WTC11 (cell line): ENCODE data around the gene RIPOR3. TPM values are rescaled to one million over a fixed set of nuclear protein-coding genes. Genes with fewer than 3 reads are reported as not detected.

Source experiments
- ATAC-seq: fragments of 200-7000 bp; cut with Tn5 transposase; 2 replicates; pipeline ENCODE4 v1.10.0; 2021; ENCODE audit warnings: mild to moderate bottlenecking, moderate library complexity
- CTCF ChIA-PET: fragments of 300-600 bp; sonication (Branson Sonifier 250); formaldehyde crosslinking; loops from one replicate; lab custom pipeline; 2021; ENCODE audit warnings: antibody characterized with exemption; lab: Charles Lee
- POLR2A ChIA-PET: fragments of 350-600 bp; sonication (Branson Sonifier 250); formaldehyde crosslinking; loops from one replicate; lab custom pipeline; 2021; ENCODE audit warnings: antibody characterized with exemption; lab: Charles Lee
- DNase-seq: peaks from one replicate; pipeline ENCODE4 v3.0.0; 2021; ENCODE audit warnings: low spot score
- H3K27ac Mint-ChIP-seq: 2 replicates; pipeline ENCODE4 v1.8.0; 2021; ENCODE audit warnings: mixed read lengths
- H3K27me3 Mint-ChIP-seq: 2 replicates; pipeline ENCODE4 v1.8.0; 2021; ENCODE audit warnings: low read depth, mild to moderate bottlenecking, moderate library complexity, mixed read lengths
- H3K36me3 Mint-ChIP-seq: 2 replicates; pipeline ENCODE4 v1.8.0; 2021; ENCODE audit warnings: mixed read lengths
- H3K4me1 Mint-ChIP-seq: 2 replicates; pipeline ENCODE4 v1.8.0; 2022; ENCODE audit warnings: mixed read lengths
- H3K4me3 Mint-ChIP-seq: 2 replicates; pipeline ENCODE4 v1.8.0; 2021; ENCODE audit warnings: mild to moderate bottlenecking, moderate library complexity, mixed read lengths
- H3K9me3 Mint-ChIP-seq: 2 replicates; pipeline ENCODE4 v1.8.0; 2021; ENCODE audit warnings: mixed read lengths
- E2F5 ChIP-seq: sonication (generic); formaldehyde crosslinking; IDR thresholded peaks from 2 replicates; pipeline ENCODE4 v1.8.1; 2022; ENCODE audit warnings: mild to moderate bottlenecking, moderate library complexity, missing genetic modification reagents
- GABPB1 ChIP-seq: sonication (generic); formaldehyde crosslinking; IDR thresholded peaks from 2 replicates; pipeline ENCODE4 v1.8.1; 2023; ENCODE audit warnings: mild to moderate bottlenecking, missing genetic modification reagents
- SP1 ChIP-seq: sonication (generic); formaldehyde crosslinking; conservative IDR thresholded peaks from 2 replicates; pipeline ENCODE4 v1.8.1; 2022; ENCODE audit warnings: missing genetic modification reagents
- TEAD4 ChIP-seq: sonication (generic); formaldehyde crosslinking; IDR thresholded peaks from 2 replicates; pipeline ENCODE4 v1.8.0; 2022; ENCODE audit warnings: mild to moderate bottlenecking, missing genetic modification reagents
- ZNF423 ChIP-seq: fragments of 250-450 bp; sonication (Bioruptor Pico); IDR thresholded peaks from 2 replicates; pipeline ENCODE4 v2.1.2; 2022; ENCODE audit warnings: mild to moderate bottlenecking, moderate library complexity
- total RNA-seq: library from RNA; stranded (reverse); gene quantifications from 3 replicates; pipeline ENCODE4 v1.2.3, GENCODE V29; 2021
- TF ChIP-seq, protein P1 (sequence below): sonication (generic); formaldehyde crosslinking; IDR thresholded peaks from 2 replicates; pipeline ENCODE4 v1.8.1; 2022; ENCODE audit warnings: low read depth, missing genetic modification reagents, borderline replicate concordance
- TF ChIP-seq, protein P2 (sequence below): sonication (generic); formaldehyde crosslinking; IDR thresholded peaks from 2 replicates; pipeline ENCODE4 v1.8.0; 2023; ENCODE audit warnings: missing genetic modification reagents, mild to moderate bottlenecking, borderline replicate concordance
- TF ChIP-seq, protein P3 (sequence below): fragments of 200-600 bp; IDR thresholded peaks from 2 replicates; pipeline ENCODE4 v1.8.0; 2022; ENCODE audit warnings: antibody characterized with exemption
- TF ChIP-seq, protein P4 (sequence below): sonication (generic); formaldehyde crosslinking; IDR thresholded peaks from 2 replicates; pipeline ENCODE4 v1.8.1; 2023; ENCODE audit warnings: mild to moderate bottlenecking, missing genetic modification reagents

Gene RIPOR3
- total RNA-seq, 1 experiment from 2014 or later: 6.5 TPM

DNA sequence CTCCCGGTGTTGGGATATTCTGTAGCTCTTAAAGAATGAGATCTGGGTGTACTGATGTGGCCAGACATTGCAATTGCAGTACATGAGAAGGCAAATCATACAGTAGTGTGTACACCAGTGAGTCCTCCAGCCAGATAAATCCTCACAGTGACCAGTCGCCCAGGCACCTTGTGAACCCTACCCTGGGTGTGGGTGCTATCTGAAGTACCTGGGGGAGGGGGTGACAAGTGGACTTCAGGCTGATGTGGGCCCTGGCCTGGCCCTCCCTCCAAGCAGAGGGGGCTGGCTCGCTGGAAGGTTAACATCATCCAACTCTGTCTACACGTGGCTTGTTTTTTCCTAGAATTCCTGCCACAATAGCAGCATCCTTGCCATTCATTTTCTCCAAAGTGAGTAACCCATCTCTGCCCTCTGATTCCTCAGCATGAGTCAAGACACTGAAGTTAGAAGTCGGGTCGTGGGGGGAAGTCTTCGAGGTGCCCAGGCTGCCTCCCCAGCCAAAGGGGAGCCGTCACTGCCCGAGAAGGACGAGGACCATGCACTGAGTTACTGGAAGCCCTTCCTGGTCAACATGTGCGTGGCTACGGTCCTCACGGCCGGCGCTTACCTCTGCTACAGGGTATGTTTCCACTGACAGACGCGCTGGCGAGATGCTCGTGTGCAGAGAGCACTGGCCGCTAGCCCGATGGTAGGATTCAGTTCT, 110.3 kb downstream of the RIPOR3 start:
- Mint-ChIP-seq H3K9me3 (no peaks in the 10 kb centered on the region), H3K27me3 (no peaks in the 10 kb centered on the region), H3K4me1 (no peaks in the 10 kb centered on the region), H3K27ac (no peak overlapping the region), H3K36me3 (peaks cover 36% of the 10 kb centered on the region), H3K4me3 (no peak overlapping the region)
- DNase-seq: no peak
- POLR2A ChIA-PET: no interaction called here
- no peak for ATAC-seq
- TF ChIP-seq, protein P1, sequence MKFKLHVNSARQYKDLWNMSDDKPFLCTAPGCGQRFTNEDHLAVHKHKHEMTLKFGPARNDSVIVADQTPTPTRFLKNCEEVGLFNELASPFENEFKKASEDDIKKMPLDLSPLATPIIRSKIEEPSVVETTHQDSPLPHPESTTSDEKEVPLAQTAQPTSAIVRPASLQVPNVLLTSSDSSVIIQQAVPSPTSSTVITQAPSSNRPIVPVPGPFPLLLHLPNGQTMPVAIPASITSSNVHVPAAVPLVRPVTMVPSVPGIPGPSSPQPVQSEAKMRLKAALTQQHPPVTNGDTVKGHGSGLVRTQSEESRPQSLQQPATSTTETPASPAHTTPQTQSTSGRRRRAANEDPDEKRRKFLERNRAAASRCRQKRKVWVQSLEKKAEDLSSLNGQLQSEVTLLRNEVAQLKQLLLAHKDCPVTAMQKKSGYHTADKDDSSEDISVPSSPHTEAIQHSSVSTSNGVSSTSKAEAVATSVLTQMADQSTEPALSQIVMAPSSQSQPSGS (CRISPR knock-in tag): no peak
- TF ChIP-seq E2F5 (CRISPR knock-in tag): no peak
- no peak for TF ChIP-seq ZNF423 (CRISPR knock-in tag)
- TF ChIP-seq SP1 (CRISPR knock-in tag): no peak
- TF ChIP-seq, protein P2, sequence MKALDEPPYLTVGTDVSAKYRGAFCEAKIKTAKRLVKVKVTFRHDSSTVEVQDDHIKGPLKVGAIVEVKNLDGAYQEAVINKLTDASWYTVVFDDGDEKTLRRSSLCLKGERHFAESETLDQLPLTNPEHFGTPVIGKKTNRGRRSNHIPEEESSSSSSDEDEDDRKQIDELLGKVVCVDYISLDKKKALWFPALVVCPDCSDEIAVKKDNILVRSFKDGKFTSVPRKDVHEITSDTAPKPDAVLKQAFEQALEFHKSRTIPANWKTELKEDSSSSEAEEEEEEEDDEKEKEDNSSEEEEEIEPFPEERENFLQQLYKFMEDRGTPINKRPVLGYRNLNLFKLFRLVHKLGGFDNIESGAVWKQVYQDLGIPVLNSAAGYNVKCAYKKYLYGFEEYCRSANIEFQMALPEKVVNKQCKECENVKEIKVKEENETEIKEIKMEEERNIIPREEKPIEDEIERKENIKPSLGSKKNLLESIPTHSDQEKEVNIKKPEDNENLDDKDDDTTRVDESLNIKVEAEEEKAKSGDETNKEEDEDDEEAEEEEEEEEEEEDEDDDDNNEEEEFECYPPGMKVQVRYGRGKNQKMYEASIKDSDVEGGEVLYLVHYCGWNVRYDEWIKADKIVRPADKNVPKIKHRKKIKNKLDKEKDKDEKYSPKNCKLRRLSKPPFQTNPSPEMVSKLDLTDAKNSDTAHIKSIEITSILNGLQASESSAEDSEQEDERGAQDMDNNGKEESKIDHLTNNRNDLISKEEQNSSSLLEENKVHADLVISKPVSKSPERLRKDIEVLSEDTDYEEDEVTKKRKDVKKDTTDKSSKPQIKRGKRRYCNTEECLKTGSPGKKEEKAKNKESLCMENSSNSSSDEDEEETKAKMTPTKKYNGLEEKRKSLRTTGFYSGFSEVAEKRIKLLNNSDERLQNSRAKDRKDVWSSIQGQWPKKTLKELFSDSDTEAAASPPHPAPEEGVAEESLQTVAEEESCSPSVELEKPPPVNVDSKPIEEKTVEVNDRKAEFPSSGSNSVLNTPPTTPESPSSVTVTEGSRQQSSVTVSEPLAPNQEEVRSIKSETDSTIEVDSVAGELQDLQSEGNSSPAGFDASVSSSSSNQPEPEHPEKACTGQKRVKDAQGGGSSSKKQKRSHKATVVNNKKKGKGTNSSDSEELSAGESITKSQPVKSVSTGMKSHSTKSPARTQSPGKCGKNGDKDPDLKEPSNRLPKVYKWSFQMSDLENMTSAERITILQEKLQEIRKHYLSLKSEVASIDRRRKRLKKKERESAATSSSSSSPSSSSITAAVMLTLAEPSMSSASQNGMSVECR (CRISPR knock-in tag): no peak
- TF ChIP-seq TEAD4 (CRISPR knock-in tag): no peak
- CTCF ChIA-PET: interaction anchor here (1.7 kb wide), 1 partner anchor 117 kb away, joined by 5 read pairs; no protein-coding TSS in a partner anchor

GRCh38 chr20:50580016-50580747, 111.2 kb downstream of the RIPOR3 start:
- no peaks in the 10 kb centered on the region for H3K27me3 Mint-ChIP-seq
- H3K9me3 Mint-ChIP-seq: no peaks in the 10 kb centered on the region
- H3K27ac Mint-ChIP-seq: no peak overlapping the region
- peaks cover 32% of the 10 kb centered on the region for H3K36me3 Mint-ChIP-seq
- ATAC-seq (peak; percentile 86), DNase-seq (peak; percentile 83)
- POLR2A ChIA-PET: no interaction called here
- TF ChIP-seq, protein P3, sequence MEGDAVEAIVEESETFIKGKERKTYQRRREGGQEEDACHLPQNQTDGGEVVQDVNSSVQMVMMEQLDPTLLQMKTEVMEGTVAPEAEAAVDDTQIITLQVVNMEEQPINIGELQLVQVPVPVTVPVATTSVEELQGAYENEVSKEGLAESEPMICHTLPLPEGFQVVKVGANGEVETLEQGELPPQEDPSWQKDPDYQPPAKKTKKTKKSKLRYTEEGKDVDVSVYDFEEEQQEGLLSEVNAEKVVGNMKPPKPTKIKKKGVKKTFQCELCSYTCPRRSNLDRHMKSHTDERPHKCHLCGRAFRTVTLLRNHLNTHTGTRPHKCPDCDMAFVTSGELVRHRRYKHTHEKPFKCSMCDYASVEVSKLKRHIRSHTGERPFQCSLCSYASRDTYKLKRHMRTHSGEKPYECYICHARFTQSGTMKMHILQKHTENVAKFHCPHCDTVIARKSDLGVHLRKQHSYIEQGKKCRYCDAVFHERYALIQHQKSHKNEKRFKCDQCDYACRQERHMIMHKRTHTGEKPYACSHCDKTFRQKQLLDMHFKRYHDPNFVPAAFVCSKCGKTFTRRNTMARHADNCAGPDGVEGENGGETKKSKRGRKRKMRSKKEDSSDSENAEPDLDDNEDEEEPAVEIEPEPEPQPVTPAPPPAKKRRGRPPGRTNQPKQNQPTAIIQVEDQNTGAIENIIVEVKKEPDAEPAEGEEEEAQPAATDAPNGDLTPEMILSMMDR: peak; percentile 80
- TF ChIP-seq, protein P4, sequence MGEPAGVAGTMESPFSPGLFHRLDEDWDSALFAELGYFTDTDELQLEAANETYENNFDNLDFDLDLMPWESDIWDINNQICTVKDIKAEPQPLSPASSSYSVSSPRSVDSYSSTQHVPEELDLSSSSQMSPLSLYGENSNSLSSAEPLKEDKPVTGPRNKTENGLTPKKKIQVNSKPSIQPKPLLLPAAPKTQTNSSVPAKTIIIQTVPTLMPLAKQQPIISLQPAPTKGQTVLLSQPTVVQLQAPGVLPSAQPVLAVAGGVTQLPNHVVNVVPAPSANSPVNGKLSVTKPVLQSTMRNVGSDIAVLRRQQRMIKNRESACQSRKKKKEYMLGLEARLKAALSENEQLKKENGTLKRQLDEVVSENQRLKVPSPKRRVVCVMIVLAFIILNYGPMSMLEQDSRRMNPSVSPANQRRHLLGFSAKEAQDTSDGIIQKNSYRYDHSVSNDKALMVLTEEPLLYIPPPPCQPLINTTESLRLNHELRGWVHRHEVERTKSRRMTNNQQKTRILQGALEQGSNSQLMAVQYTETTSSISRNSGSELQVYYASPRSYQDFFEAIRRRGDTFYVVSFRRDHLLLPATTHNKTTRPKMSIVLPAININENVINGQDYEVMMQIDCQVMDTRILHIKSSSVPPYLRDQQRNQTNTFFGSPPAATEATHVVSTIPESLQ (CRISPR knock-in tag): no peak
- TF ChIP-seq GABPB1 (CRISPR knock-in tag): no peak
- H3K4me1 Mint-ChIP-seq: no peaks in the 10 kb centered on the region
- CTCF ChIA-PET: interaction anchor here (0.7 to 1.7 kb wide), 5 partner anchors 8 to 401 kb away, joined by 5 to 11 read pairs (median 5); no protein-coding TSS in a partner anchor
- H3K4me3 Mint-ChIP-seq: no peak overlapping the region
